Smooth muscle cell of the coronary artery (primary cell): Measurements from ENCODE around the gene IFI27L2. TPM values are rescaled to one million over a fixed set of nuclear protein-coding genes. Genes with fewer than 3 reads are reported as not detected.

Source experiments
- total RNA-seq: library from RNA; depleted of rRNA; stranded (reverse); fragments of >200 nt; gene quantifications from 2 replicates; pipeline ENCODE4 v1.2.3, GENCODE V29; 2014; ENCODE audit warnings: low replicate concordance

The IFI27L2 gene
- 184 and 406 TPM in 2 replicates for total RNA-seq

DNA sequence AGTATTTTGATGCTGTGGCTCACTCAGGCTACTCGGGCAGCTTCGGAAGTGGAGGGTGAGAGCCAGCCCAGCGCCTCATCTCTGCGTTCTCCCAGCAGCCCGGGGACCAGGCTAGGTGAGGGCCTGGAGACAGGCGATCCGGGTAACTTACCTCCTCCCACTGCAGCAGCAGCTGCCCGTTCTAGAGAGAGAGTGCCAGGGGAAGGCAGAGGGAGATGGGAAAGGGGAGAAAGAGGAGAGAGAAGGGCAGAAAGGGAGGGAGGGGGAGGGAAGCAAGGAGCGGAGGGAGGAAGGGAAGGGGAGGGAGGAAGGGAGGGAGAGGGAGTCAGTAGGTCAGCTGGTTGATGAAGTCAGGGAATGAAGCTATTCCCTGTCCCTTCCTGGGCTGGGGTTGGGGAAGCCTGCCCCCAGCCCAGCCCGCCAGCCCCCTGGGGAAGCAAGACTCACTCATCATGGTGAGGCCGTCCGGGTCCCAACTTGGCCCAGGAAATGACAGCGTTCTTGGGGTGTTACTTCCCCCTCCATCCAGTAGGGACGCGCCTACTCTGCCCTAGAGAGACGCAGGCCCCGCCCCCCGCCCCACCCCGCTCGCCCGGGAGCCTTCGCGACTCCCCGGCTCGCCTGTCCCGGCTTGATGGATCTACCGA, at the start of gene IFI27L2:
Gene IFI27L2 (minus strand): TSS at position 494 of the 647 bp plus-strand sequence. CDS start 40 bp downstream, at position 454.

GRCh38 chr14:94173885-94174603, 44.6 kb upstream of the IFI27L2 start, which contains the start of gene PPP4R4:
Gene PPP4R4 (plus strand): TSS chr14:94174322. CDS start chr14:94174466, 144 bp downstream.

DNA sequence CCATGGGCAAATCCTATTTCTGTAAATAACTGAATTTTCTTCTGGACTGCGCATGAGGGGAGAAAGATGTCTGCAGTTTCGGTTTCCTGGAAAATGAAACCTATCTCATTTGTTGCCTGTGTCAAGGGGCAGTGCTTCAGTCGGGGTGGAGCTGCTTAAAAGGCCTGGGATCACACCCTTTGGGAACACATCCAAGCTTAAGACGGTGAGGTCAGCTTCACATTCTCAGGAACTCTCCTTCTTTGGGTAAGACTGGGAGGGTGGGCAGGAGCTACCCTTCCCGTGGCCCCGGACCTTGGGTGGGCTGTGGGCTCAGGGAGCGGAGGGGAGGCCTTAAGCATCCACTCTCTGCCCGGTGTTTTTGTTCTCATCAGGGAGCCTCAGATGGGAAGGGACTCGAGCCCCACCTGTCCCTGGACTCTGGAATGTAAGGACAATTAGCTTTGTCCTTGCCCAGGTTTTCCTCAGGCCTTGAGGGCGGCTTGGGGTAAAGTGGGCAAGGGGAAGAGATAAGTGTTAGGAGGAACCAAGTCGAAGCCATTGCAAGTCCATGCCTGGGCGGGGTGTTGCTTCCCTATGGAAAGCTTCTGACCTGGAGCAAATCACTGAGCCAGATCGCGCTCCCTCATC, 18.7 kb downstream of the IFI27L2 start, which contains the start of gene IFI27:
Gene IFI27 (plus strand): TSS at position 185 of the 630 bp plus-strand sequence.

DNA sequence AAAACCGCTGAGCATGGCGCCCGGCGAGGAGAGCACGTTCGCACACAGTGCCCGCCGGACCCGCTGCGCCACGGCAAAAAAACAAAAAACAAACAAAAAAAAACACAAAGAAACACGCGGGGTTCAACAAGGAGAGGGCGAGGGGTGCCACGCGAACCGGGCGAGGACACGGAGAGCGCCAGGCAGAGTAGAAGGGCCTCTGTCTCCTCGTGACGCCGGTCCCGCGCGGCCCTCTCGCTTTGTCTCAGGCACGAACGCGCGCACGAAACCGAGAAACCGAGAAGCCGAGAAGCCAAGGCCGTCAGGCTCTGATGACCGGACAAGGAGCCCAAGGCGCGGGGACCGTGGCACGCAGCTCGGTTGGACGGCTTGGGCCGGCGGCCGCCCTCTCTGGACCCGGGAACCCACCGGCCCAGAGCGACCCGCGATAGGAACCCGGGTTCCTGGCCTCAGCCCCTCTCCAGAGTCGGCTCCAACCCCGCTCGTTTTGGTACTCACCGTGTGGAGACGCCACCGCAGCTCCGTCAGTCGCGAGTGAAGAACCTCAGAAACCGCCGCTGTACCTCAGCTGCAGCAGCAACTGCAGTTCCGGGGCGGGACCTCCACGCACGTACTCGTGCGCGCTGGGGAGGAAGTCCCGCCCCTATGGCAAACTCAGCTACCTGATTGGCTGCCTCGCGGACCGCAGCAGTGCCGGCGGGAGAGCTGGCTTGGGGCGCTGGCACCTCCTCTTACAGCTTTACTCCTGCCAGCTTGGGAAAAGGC, 48.6 kb downstream of the IFI27L2 start, which contains the start of the genes DDX24 and IFI27L1:
Gene DDX24 (minus strand): TSS at position 582 of the 765 bp plus-strand sequence. CDS start 1,460 bp downstream, outside the sequence.
Gene IFI27L1 (plus strand): TSS at position 690 of the 765 bp plus-strand sequence. CDS start 15,628 bp downstream, outside the sequence.

Other genes with a start within 250 kb of the IFI27L2 start
- gene FAM181A, start 202.3 kb downstream of the IFI27L2 start, total RNA-seq, result not detected in 2 replicates
- 0.23 and 0.35 TPM in 2 replicates for gene ASB2, start 153.0 kb downstream of the IFI27L2 start, total RNA-seq
- gene CCDC197, start 132.3 kb downstream of the IFI27L2 start, total RNA-seq, result not detected in 2 replicates
- gene OTUB2, start 103.3 kb downstream of the IFI27L2 start, total RNA-seq, result 1.3 and 1.5 TPM in 2 replicates
- 97.5 and 98.4 TPM in 2 replicates for gene DDX24, start 48.4 kb downstream of the IFI27L2 start, total RNA-seq
- gene IFI27L1, start 48.3 kb downstream of the IFI27L2 start, total RNA-seq, result 17.4 and 40.3 TPM in 2 replicates
- gene IFI27, start 18.9 kb downstream of the IFI27L2 start, total RNA-seq, result 30.8 and 34.5 TPM in 2 replicates
- 1.8 and 10.4 TPM in 2 replicates for gene PPP4R4, start 44.7 kb upstream of the IFI27L2 start, total RNA-seq
- gene SERPINA10, start 163.7 kb upstream of the IFI27L2 start, total RNA-seq, result not detected in 2 replicates
- not detected in 2 replicates for gene SERPINA6, start 193.7 kb upstream of the IFI27L2 start, total RNA-seq
- gene SERPINA2, start 237.1 kb upstream of the IFI27L2 start, total RNA-seq, result not detected in 2 replicates